Activated naive CD4-positive, alpha-beta T cell treated with Interleukin-2 at 50 U/mL for 16 hours (primary cell): ENCODE results near the gene HMG20B.
"Not testable (repeated sequence)": the region's sequence is repeated elsewhere in the genome, so short reads cannot be mapped to it uniquely, and the experiment has no call there.

Source experiments
- DNase-seq: peaks from one replicate; pipeline ENCODE4 v3.0.0-alpha.2; 2020

The HMG20B gene

GRCh38 chr19:3556978-3557460 lies 15.7 kb upstream of the HMG20B start:
- peak; percentile 73 for DNase-seq

DNA sequence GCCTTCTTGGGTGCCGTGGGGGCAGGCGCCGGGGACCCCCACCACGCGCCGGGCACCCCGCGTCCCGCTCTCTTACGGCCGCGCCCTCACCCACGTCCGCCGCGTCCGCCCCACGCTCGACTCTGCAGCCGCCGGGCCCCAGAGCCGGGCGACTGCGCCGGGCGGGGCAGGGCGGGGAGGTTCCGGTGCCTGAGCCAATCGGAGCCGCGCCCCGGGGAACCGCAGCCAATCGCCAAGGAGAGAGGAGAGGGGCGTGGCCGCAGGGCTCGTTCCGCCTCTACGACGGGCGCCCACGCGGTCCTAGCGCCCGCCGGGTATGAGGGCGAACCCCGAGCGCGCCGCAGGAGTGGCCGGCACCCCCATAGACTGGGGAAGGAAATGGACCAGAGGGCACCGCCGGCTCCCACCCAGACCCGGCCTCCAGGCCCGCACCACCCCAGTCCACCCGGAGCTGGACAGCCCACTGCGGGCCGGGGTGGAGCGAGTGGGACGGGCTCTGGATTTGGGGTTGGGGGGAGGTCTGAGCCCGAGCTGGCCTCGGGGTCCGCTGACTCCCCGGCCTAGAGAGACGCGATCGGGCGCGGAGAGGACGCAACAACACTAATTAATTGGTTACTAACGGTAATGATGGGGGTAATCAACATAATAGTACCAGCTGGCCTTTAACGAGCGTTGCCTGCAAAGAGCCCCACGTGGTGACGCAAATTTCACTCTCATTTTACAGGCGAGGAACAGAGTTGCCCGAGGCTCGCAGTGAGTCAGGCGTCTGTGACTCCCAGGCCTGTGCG lies 15.1 kb upstream of the HMG20B start, which contains the start of gene MFSD12:
MFSD12 (minus strand) TSS at position 126 of the 788 bp plus-strand sequence. CDS start 183 bp downstream, outside the sequence.
- DNase-seq: peak; percentile 96

- DNase-seq: no peak
Measured at GRCh38 chr19:3563709-3564524, 8.8 kb upstream of the HMG20B start.

DNA sequence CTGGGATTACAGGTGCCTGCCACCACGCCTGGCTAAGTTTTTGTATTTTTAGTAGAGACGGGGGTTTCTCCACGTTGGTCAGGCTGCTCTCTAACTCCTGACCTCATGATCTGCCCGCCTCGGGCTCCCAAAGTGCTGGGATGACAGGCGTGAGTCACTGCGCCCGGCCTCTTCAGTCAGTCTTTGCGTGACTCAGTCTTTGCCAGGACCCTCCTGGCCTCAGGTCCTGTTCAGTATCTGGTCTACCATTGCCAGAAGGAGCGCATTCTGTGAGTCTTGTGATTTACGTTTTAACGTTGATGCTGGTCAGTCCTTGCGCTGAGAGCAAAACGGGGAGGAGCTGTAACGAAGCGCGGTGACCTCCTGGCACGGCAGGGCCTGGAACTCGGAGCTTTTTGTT lies 7.6 kb upstream of the HMG20B start:
- DNase-seq: no peak

- DNase-seq: not testable (repeated sequence)
Measured at GRCh38 chr19:3570042-3570441, 2.7 kb upstream of the HMG20B start.

- DNase-seq: no peak
Measured at GRCh38 chr19:3570606-3571011, 2.1 kb upstream of the HMG20B start.

GRCh38 chr19:3572132-3572854 lies 451 bp upstream of the HMG20B start:
- peak; percentile 99 for DNase-seq

DNA sequence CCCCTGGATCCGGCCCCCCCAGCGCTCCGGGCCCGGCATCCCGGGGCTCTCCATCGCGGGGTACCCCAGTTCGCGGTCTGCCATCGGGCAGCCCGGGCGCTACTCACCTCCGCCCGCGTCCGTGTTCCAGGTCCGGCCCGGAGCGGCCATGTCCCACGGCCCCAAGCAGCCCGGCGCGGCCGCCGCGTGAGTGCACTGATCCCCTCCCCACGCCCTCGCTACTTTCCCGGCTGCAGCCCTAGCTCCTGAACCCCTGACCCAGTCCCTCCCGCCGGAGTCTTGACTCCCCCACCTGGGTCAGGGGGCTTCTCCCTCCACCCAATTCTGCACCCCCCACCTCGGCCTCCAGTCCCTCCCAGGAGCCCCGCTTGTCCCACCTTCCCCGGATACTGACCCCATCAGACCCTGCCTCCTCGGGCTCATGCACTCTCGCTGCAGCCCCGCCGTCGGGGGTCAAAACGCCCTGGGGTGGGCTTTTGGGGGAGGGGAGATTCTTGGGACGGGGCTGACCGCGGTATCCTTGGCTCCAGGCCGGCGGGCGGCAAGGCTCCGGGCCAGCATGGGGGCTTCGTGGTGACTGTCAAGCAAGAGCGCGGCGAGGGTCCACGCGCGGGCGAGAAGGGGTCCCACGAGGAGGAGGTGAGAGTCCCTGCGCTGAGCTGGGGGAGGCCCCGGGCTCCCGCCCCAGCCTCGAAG lies 566 bp downstream of the HMG20B start:
- no peak for DNase-seq

- peak; percentile 81 for DNase-seq
Measured at GRCh38 chr19:3573858-3574637, 1.3 kb downstream of the HMG20B start.

DNA sequence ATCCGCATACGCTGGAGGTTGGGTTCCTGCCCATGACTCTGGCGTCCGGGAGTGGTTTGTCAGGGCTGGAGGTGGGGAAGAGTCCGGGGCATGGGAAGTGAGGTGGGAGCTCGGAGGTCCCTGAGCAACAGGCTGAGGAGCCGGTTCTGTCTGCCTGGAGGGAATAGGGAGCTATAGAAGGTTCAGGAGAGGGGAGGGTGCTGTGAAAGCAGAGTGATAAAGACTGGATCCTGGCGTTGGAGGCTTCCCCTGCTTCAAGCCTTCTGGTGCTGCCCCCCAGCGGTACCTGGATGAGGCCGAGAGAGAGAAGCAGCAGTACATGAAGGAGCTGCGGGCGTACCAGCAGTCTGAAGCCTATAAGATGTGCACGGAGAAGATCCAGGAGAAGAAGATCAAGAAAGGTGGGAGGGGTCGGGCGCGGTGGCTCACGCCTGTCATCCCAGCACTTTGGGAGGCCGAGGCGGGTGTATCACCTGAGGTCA lies 2.6 kb downstream of the HMG20B start:
- peak; percentile 31 for DNase-seq

- DNase-seq: no peak
Measured at GRCh38 chr19:3575949-3576673, 3.4 kb downstream of the HMG20B start.

DNA sequence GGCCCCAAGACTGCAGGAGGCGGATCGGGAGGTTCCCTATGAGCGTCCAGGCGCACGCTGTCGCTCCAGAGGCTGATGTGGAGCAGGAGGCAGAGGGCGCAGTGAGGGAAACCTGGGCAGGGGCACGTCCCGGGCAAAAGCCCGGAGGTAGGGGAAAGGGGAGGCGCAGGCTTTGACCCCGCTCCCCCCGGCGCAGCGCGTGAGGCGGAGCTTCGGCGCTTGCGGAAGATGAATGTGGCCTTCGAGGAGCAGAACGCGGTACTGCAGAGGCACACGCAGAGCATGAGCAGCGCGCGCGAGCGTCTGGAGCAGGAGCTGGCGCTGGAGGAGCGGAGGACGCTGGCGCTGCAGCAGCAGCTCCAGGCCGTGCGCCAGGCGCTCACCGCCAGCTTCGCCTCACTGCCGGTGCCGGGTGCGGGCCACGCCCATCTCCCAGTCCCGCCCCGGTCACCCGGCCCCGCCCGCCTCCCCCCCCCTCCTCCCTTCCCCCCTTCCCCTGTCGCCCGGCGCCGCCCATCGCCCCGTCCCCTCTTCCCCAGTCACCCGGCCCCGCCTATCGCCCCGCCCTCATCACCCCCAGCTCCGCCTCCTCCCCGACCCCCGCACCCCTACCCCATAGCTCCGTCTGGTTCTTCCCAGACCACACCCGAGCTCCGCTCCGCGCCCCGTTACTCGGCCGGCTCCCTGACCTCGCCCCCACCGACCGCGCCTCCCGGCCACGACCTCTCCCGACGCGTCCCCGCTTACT lies 4.1 kb downstream of the HMG20B start:
- no peak for DNase-seq

GRCh38 chr19:3577723-3578344 lies 5.1 kb downstream of the HMG20B start:
- DNase-seq: no peak

- DNase-seq: no peak
Measured at GRCh38 chr19:3578390-3578789, 5.6 kb downstream of the HMG20B start.

GRCh38 chr19:3580156-3580934 lies 7.6 kb downstream of the HMG20B start:
- DNase-seq: no peak

DNA sequence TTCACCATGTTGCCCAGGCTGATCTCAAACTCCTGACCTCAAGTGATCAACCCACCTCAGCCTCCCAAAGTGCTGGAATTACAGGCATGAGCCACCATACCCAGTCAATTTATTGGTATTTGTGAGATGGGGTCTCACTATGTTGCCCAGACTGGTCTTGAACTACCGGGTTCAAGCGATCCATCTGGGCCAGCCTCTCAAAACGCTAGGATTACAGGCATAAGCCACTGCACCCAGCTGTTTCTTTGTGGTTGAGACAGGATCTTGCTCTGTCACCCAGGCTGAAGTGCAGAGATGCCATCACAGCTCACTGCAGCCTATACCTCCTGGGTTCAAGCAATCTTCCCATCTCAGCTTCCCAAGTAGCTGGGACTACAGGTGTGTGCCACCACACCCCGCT lies 9.0 kb downstream of the HMG20B start:
- not testable (repeated sequence) for DNase-seq

DNA sequence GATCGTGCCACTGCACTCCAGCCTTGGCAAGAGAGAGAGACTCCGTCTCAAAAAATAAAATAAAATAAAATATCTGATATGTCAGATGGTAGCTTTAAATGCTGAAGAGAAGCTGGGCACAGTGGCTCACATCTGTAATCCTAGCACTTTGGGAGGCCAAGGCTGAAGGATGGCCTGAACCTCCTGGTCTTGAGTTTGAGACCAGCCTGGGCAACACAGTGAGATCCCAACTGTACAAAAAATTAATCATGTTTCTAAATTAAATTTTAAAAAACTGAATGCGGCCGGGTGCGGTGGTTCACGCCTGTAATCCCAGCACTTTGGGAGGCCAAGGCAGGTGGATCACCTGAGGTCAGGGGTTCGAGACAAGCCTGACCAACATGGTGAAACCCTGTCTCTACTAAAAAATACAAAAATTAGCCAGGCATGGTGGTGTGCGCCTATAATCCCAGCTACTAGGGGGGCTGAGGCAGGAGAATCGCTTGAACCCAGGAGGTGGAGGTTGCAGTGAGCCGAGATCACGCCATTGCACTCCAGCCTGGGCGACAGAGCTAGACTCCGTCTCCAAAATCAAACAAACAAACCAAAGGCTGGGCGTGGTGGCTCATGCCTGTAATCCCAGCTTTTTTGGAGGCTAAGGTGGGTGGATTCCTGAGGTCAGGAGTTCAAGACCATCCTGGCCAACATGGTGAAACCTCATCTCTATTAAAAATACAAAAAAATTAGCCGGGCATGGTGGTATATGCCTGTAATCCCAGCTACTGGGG lies 11.5 kb downstream of the HMG20B start:
- not testable (repeated sequence) for DNase-seq
